ENCODE measurements around the gene STOML1. TPM values are rescaled to one million over a fixed set of nuclear protein-coding genes. Genes with fewer than 3 reads are reported as not detected.
A peak's percentile ranks its signal among the peaks of the same experiment; 100 is the strongest.

Gene STOML1
- total and polyA plus RNA-seq, 2 experiments from 2014 or later: 2.3 to 2.4 TPM

DNA sequence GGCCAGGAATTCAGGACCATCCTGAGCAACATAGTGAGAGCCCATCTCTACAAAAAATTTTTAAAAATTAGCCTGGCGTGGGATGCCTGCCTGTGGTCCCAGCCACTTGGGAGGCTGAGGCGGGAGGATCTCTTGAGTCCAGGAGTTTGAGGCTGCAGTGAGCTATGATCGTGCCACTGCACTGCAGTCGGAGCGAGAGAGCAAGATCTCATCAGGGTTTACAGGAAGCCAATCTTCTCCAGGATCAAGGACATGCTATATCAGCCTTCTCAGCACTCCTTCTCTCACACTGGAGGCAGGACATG, 451 bp upstream of the STOML1 start (continued):
- TF ChIP-seq, protein P1, sequence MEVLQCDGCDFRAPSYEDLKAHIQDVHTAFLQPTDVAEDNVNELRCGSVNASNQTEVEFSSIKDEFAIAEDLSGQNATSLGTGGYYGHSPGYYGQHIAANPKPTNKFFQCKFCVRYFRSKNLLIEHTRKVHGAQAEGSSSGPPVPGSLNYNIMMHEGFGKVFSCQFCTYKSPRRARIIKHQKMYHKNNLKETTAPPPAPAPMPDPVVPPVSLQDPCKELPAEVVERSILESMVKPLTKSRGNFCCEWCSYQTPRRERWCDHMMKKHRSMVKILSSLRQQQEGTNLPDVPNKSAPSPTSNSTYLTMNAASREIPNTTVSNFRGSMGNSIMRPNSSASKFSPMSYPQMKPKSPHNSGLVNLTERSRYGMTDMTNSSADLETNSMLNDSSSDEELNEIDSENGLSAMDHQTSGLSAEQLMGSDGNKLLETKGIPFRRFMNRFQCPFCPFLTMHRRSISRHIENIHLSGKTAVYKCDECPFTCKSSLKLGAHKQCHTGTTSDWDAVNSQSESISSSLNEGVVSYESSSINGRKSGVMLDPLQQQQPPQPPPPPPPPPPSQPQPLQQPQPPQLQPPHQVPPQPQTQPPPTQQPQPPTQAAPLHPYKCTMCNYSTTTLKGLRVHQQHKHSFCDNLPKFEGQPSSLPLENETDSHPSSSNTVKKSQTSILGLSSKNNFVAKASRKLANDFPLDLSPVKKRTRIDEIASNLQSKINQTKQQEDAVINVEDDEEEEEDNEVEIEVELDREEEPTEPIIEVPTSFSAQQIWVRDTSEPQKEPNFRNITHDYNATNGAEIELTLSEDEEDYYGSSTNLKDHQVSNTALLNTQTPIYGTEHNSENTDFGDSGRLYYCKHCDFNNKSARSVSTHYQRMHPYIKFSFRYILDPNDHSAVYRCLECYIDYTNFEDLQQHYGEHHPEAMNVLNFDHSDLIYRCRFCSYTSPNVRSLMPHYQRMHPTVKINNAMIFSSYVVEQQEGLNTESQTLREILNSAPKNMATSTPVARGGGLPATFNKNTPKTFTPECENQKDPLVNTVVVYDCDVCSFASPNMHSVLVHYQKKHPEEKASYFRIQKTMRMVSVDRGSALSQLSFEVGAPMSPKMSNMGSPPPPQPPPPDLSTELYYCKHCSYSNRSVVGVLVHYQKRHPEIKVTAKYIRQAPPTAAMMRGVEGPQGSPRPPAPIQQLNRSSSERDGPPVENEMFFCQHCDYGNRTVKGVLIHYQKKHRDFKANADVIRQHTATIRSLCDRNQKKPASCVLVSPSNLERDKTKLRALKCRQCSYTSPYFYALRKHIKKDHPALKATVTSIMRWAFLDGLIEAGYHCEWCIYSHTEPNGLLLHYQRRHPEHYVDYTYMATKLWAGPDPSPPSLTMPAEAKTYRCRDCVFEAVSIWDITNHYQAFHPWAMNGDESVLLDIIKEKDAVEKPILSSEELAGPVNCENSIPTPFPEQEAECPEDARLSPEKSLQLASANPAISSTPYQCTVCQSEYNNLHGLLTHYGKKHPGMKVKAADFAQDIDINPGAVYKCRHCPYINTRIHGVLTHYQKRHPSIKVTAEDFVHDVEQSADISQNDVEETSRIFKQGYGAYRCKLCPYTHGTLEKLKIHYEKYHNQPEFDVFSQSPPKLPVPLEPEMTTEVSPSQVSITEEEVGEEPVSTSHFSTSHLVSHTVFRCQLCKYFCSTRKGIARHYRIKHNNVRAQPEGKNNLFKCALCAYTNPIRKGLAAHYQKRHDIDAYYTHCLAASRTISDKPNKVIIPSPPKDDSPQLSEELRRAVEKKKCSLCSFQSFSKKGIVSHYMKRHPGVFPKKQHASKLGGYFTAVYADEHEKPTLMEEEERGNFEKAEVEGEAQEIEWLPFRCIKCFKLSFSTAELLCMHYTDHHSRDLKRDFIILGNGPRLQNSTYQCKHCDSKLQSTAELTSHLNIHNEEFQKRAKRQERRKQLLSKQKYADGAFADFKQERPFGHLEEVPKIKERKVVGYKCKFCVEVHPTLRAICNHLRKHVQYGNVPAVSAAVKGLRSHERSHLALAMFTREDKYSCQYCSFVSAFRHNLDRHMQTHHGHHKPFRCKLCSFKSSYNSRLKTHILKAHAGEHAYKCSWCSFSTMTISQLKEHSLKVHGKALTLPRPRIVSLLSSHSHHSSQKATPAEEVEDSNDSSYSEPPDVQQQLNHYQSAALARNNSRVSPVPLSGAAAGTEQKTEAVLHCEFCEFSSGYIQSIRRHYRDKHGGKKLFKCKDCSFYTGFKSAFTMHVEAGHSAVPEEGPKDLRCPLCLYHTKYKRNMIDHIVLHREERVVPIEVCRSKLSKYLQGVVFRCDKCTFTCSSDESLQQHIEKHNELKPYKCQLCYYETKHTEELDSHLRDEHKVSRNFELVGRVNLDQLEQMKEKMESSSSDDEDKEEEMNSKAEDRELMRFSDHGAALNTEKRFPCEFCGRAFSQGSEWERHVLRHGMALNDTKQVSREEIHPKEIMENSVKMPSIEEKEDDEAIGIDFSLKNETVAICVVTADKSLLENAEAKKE (CRISPR knock-in tag; IDR thresholded peaks at IDR 0.05): no peak
- TF ChIP-seq NANOG (IDR thresholded peaks at IDR 0.05; ENCODE audit: borderline replicate concordance): no peak
- TF ChIP-seq, protein P2, sequence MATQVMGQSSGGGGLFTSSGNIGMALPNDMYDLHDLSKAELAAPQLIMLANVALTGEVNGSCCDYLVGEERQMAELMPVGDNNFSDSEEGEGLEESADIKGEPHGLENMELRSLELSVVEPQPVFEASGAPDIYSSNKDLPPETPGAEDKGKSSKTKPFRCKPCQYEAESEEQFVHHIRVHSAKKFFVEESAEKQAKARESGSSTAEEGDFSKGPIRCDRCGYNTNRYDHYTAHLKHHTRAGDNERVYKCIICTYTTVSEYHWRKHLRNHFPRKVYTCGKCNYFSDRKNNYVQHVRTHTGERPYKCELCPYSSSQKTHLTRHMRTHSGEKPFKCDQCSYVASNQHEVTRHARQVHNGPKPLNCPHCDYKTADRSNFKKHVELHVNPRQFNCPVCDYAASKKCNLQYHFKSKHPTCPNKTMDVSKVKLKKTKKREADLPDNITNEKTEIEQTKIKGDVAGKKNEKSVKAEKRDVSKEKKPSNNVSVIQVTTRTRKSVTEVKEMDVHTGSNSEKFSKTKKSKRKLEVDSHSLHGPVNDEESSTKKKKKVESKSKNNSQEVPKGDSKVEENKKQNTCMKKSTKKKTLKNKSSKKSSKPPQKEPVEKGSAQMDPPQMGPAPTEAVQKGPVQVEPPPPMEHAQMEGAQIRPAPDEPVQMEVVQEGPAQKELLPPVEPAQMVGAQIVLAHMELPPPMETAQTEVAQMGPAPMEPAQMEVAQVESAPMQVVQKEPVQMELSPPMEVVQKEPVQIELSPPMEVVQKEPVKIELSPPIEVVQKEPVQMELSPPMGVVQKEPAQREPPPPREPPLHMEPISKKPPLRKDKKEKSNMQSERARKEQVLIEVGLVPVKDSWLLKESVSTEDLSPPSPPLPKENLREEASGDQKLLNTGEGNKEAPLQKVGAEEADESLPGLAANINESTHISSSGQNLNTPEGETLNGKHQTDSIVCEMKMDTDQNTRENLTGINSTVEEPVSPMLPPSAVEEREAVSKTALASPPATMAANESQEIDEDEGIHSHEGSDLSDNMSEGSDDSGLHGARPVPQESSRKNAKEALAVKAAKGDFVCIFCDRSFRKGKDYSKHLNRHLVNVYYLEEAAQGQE (IDR thresholded peaks at IDR 0.05; ENCODE audit: unreplicated experiment): no peak
- TF ChIP-seq CREB1 (CRISPR knock-in tag; IDR thresholded peaks at IDR 0.05; ENCODE audit: low read depth): no peak
- no peak for TF ChIP-seq POLR2AphosphoS5 (IDR thresholded peaks at IDR 0.05; ENCODE audit: low read depth)

DNA sequence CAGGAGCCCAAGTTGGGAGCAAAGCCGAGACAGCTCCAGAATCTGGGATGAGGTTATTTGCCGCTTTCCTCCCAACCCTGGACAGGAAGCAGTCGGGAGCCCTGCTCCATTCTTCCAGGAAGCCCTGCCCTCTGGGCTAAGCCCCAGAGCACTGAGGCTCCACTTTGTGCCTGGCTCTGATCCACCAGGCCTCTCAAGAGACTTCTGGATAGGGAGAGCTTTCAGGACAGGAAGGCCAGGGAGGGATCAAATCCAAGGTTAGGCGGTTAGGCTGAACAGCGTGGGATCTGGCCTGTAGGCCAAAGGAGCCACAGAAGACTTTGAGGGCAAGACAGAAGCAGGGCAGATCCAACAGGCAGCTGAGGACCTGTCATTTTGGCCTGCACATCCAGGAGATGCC, 835 bp downstream of the STOML1 start:
- Mint-ChIP-seq H3K36me3 (ENCODE audit: low read depth) (no peaks in the 10 kb centered on the region), H3K27ac (no peak overlapping the region), H3K9me3 (no peaks in the 10 kb centered on the region), H3K4me1 (peaks cover 11% of the 10 kb centered on the region; the same call in 2 of the 3 replicates), H3K27me3 (ENCODE audit: insufficient read depth, low read depth, poor library complexity) (peaks cover 26% of the 10 kb centered on the region), H3K4me3 (peak overlapping the region; percentile 71)
- no peaks in the 10 kb centered on the region for H3F3A ChIP-seq (replicated peaks; ENCODE audit: low read depth)
- 0 out of 2 replicates have a peak overlapping the region, but pooled peaks have one; percentile 78 for H2AFZ ChIP-seq
- no peaks in the 10 kb centered on the region for H3K36me3 ChIP-seq (ENCODE audit: insufficient read depth)
- DNase-seq (ENCODE audit: low spot score) (peak; percentile 21), ATAC-seq (no peak)
- peak overlapping the region; percentile 91 for H3K4me2 ChIP-seq
- H3K27me3 ChIP-seq (ENCODE audit: insufficient read depth): peaks cover 4% of the 10 kb centered on the region; the same call in 1 of the 2 replicates
- peak overlapping the region; percentile 86 for H3K4me3 ChIP-seq
- peaks cover 9% of the 10 kb centered on the region for H3K4me1 ChIP-seq (ENCODE audit: insufficient read depth)
- H3K27ac ChIP-seq (ENCODE audit: low read depth): no peak overlapping the region
- H4K20me1 ChIP-seq (replicated peaks; ENCODE audit: insufficient read depth): no peaks in the 10 kb centered on the region
- H3K9me2 ChIP-seq (ENCODE audit: insufficient read depth): no peaks in the 10 kb centered on the region
- peaks cover 12% of the 10 kb centered on the region for H3K79me2 ChIP-seq (replicated peaks; ENCODE audit: insufficient read depth)
- TF ChIP-seq NANOG (IDR thresholded peaks at IDR 0.05; ENCODE audit: borderline replicate concordance) (no peak), EZH2phosphoT487 (IDR thresholded peaks at IDR 0.05; ENCODE audit: unreplicated experiment) (no peak)
- TF ChIP-seq, protein P1 (CRISPR knock-in tag; IDR thresholded peaks at IDR 0.05): no peak
